Transverse colon (tissue), 4 donors: ENCODE measurements around the gene SLC46A1.

Source experiments
- POLR2AphosphoS5 ChIP-seq, 3 donors: sonication (generic); formaldehyde crosslinking; IDR thresholded peaks; one replicate each; pipeline ENCODE4 v1.6.1; 2016; ENCODE audit warnings: antibody characterized with exemption in 3 of 3
- TF ChIP-seq, protein P1 (sequence below), 5 experiments: fragments of 200-600 bp in 3 of 5; fragments of 450-650 bp in 2 of 5; sonication (generic) in 3 of 5; IDR thresholded peaks; 1 replicate in 2 of 5; 2 replicates in 3 of 5; pipeline ENCODE4 v1.5.1; 2016 to 2017; ENCODE audit warnings: antibody characterized with exemption in 5 of 5, inconsistent platforms in 3 of 5, mild to moderate bottlenecking in 2 of 5, moderate library complexity in 1 of 5

DNA sequence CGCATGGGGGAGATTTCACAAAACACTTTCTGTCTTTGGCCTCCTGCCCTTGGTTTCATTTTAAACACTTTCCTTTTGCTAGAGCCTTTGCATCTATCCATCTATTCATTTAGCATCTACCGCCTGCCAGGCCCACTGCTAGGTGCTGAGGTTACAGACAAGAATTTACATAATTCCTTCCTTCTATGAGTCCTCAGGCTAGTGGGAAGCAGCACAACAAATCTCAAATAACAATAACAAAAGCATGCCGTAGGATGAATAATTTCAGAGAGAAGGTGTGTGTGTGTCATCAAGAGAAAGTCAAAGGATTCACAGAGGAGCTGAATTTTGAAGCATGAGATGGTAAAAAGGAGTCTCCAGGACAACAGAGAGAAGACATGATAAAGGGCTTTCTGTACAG lies 6.1 kb upstream of the SLC46A1 start:
- TF ChIP-seq, protein P1, sequence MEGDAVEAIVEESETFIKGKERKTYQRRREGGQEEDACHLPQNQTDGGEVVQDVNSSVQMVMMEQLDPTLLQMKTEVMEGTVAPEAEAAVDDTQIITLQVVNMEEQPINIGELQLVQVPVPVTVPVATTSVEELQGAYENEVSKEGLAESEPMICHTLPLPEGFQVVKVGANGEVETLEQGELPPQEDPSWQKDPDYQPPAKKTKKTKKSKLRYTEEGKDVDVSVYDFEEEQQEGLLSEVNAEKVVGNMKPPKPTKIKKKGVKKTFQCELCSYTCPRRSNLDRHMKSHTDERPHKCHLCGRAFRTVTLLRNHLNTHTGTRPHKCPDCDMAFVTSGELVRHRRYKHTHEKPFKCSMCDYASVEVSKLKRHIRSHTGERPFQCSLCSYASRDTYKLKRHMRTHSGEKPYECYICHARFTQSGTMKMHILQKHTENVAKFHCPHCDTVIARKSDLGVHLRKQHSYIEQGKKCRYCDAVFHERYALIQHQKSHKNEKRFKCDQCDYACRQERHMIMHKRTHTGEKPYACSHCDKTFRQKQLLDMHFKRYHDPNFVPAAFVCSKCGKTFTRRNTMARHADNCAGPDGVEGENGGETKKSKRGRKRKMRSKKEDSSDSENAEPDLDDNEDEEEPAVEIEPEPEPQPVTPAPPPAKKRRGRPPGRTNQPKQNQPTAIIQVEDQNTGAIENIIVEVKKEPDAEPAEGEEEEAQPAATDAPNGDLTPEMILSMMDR (IDR thresholded peaks at IDR 0.05), result no peak
- no peak for TF ChIP-seq POLR2AphosphoS5 (IDR thresholded peaks at IDR 0.05)
